HCT116 (cell line): ENCODE data around the gene TMEM91. TPM values are rescaled to one million over a fixed set of nuclear protein-coding genes. Genes with fewer than 3 reads are reported as not detected.

Experiments
- ATAC-seq: fragments of 200-7000 bp; cut with Tn5 transposase; 2 replicates; pipeline ENCODE4 v1.9.1; 2020; ENCODE audit warnings: mild to moderate bottlenecking, moderate library complexity
- BruUV-seq: library from RNA; stranded (reverse); fragments of 400-500 nt; replicated peaks from 2 replicates; lab custom pipeline; 2021; lab: Mats Ljungman, UMichigan
- CTCF ChIA-PET: fragments of 300-600 bp; sonication (Branson Sonifier 250); formaldehyde crosslinking; loops from one replicate; lab custom pipeline; 2021; ENCODE audit warnings: antibody characterized with exemption; lab: Charles Lee
- POLR2A ChIA-PET: fragments of 300-600, 350-600 bp; sonication (Branson Sonifier 250); formaldehyde crosslinking; loops from one replicate; lab custom pipeline; 2021; ENCODE audit warnings: antibody characterized with exemption; lab: Charles Lee
- RAD21 ChIA-PET, 2 experiments: fragments of 300-600 bp; sonication (Branson Sonifier 250); formaldehyde crosslinking; loops; one replicate each; lab custom pipeline; 2023; ENCODE audit warnings: low total read pairs in 2 of 2; ENCODE audit not compliant: uncharacterized antibody in 2 of 2, unreplicated experiment in 2 of 2, low non-redundant PET in 1 of 2; lab: Charles Lee
- DNase-seq: peaks from one replicate; pipeline ENCODE4 v3.0.0-alpha.2; 2010; ENCODE audit warnings: low read depth, low spot score
- H2AFZ ChIP-seq: fragments of 200-600 bp; shearing (Covaris generic), sonication (generic); 2 replicates; pipeline ENCODE4 v1.6.1; 2017; ENCODE audit warnings: low read depth, mixed run types, mixed read lengths, antibody characterized with exemption, low read length; ENCODE audit not compliant: poor library complexity, severe bottlenecking
- H3K27ac ChIP-seq: 2 replicates; pipeline ENCODE4 v1.5.1; 2012; ENCODE audit warnings: low read depth, low read length
- H3K27me3 ChIP-seq: fragments of 200-600 bp; sonication (generic); 2 replicates; pipeline ENCODE4 v1.6.1; 2016; ENCODE audit warnings: mixed run types, low read length, mixed read lengths; ENCODE audit not compliant: insufficient read depth
- H3K36me3 ChIP-seq, 2 experiments: fragments of 200-500 bp in 1 of 2; fragments of 200-600 bp in 1 of 2; sonication (Bioruptor generic) in 1 of 2; sonication (generic) in 1 of 2; 2 replicates each; pipeline versions ENCODE4 v1.5.1 to v1.6.1; 2014 to 2016; ENCODE audit warnings: low read length in 2 of 2, inconsistent platforms in 1 of 2, mixed read lengths in 1 of 2, mixed run types in 1 of 2; ENCODE audit not compliant: insufficient read depth in 2 of 2, control insufficient read depth in 1 of 2
- H3K4me1 ChIP-seq, 2 experiments: fragments of 200-600 bp in 1 of 2; sonication (generic) in 1 of 2; 2 replicates each; pipeline versions ENCODE4 v1.5.1 to v1.6.1; 2012 to 2017; ENCODE audit warnings: low read length in 2 of 2, inconsistent platforms in 1 of 2, mild to moderate bottlenecking in 1 of 2, mixed read lengths in 1 of 2, mixed run types in 1 of 2, moderate library complexity in 1 of 2; ENCODE audit not compliant: insufficient read depth in 2 of 2, control insufficient read depth in 1 of 2
- H3K4me2 ChIP-seq: fragments of 200-600 bp; sonication (generic); 2 replicates; pipeline ENCODE4 v1.6.1; 2017; ENCODE audit warnings: mixed run types, low read length, mixed read lengths
- H3K4me3 ChIP-seq, 2 experiments: fragments of 200-600 bp in 1 of 2; sonication (generic) in 1 of 2; replicated peaks in 1 of 2; 2 replicates each; pipeline ENCODE4 v1.5.1; 2011 to 2016; ENCODE audit warnings: low read length in 2 of 2, control low read depth in 1 of 2, low read depth in 1 of 2, mild to moderate bottlenecking in 1 of 2, mixed read lengths in 1 of 2, mixed run types in 1 of 2
- H3K79me2 ChIP-seq: fragments of 200-600 bp; sonication (generic); 2 replicates; pipeline ENCODE4 v1.6.1; 2017; ENCODE audit warnings: mild to moderate bottlenecking, mixed run types, low read length, moderate library complexity, mixed read lengths; ENCODE audit not compliant: insufficient read depth
- H3K9ac ChIP-seq: fragments of 200-600 bp; sonication (generic); 2 replicates; pipeline ENCODE4 v1.6.1; 2016; ENCODE audit warnings: low read length, mixed read lengths
- H3K9me2 ChIP-seq: fragments of 200-600 bp; sonication (generic), shearing (Covaris generic); 2 replicates; pipeline ENCODE4 v1.6.1; 2017; ENCODE audit warnings: mixed run types, mild to moderate bottlenecking, moderate library complexity; ENCODE audit not compliant: insufficient read depth
- H3K9me3 ChIP-seq, 2 experiments: fragments of 200-500 bp in 1 of 2; fragments of 200-600 bp in 1 of 2; sonication (Bioruptor generic) in 1 of 2; sonication (generic) in 1 of 2; 2 replicates each; pipeline ENCODE4 v1.6.1; 2014 to 2017; ENCODE audit warnings: low read length in 2 of 2, mixed read lengths in 2 of 2, inconsistent platforms in 1 of 2, low read depth in 1 of 2, mild to moderate bottlenecking in 1 of 2, mixed run types in 1 of 2, moderate library complexity in 1 of 2; ENCODE audit not compliant: control insufficient read depth in 1 of 2, insufficient read depth in 1 of 2
- H4K20me1 ChIP-seq: fragments of 200-600 bp; sonication (generic), shearing (Covaris generic); 2 replicates; pipeline ENCODE4 v1.6.1; 2017; ENCODE audit warnings: mixed run types, mild to moderate bottlenecking, moderate library complexity; ENCODE audit not compliant: insufficient read depth
- ATF3 ChIP-seq: IDR thresholded peaks from 2 replicates; pipeline ENCODE4 v1.6.1; 2012
- EGR1 ChIP-seq: IDR thresholded peaks from 2 replicates; pipeline ENCODE4 v1.6.1; 2012; ENCODE audit warnings: low read depth
- ELF1 ChIP-seq: IDR thresholded peaks from 2 replicates; pipeline ENCODE4 v1.6.1; 2012; ENCODE audit warnings: low read depth, borderline replicate concordance
- EZH2 ChIP-seq: fragments of 200-600 bp; sonication (generic); IDR thresholded peaks from 2 replicates; pipeline ENCODE4 v1.6.1; 2017; ENCODE audit warnings: antibody characterized with exemption, mixed run types
- JUND ChIP-seq: IDR thresholded peaks from 2 replicates; pipeline ENCODE4 v1.6.1; 2012
- MAX ChIP-seq: IDR thresholded peaks from 2 replicates; pipeline ENCODE4 v1.6.1; 2012
- RAD21 ChIP-seq: IDR thresholded peaks from 2 replicates; pipeline ENCODE4 v1.6.1; 2012; ENCODE audit warnings: low read depth, mild to moderate bottlenecking
- SIN3A ChIP-seq: IDR thresholded peaks from 2 replicates; pipeline ENCODE4 v1.6.1; 2012; ENCODE audit warnings: low read depth
- SP1 ChIP-seq: IDR thresholded peaks from 2 replicates; pipeline ENCODE4 v1.6.1; 2012; ENCODE audit warnings: low read depth
- SRF ChIP-seq: IDR thresholded peaks from 2 replicates; pipeline ENCODE4 v1.6.1; 2012; ENCODE audit warnings: low read depth
- TCF7L2 ChIP-seq: IDR thresholded peaks from 2 replicates; pipeline ENCODE4 v1.7.0; 2011; ENCODE audit warnings: borderline replicate concordance, inconsistent platforms; ENCODE audit not compliant: insufficient read depth, insufficient read length; ENCODE audit errors: extremely low read depth
- YY1 ChIP-seq: IDR thresholded peaks from 2 replicates; pipeline ENCODE4 v1.6.1; 2011; ENCODE audit warnings: low read length, low read depth, moderate library complexity, mild to moderate bottlenecking; ENCODE audit not compliant: insufficient replicate concordance; ENCODE audit errors: extremely low read depth
- ZBTB33 ChIP-seq: IDR thresholded peaks from 2 replicates; pipeline ENCODE4 v1.6.1; 2011; ENCODE audit warnings: mild to moderate bottlenecking, low read length, moderate library complexity; ENCODE audit not compliant: insufficient replicate concordance; ENCODE audit errors: extremely low read depth
- ZNF274 ChIP-seq: fragments of 200-500 bp; sonication (Bioruptor generic); IDR thresholded peaks from 2 replicates; pipeline ENCODE4 v1.6.1; 2014; ENCODE audit warnings: mild to moderate bottlenecking, low read depth, low read length, inconsistent platforms
- intact Hi-C: fragments of 100-400 bp; cut with micrococcal nuclease; formaldehyde crosslinking; loops from 2 replicates; pipeline ENCODE4 v1.10.0; 2022
- total RNA-seq: library from RNA; stranded (reverse); gene quantifications from one replicate; pipeline ENCODE4 v1.2.1, GENCODE V29; 2021; ENCODE audit not compliant: unreplicated experiment

TMEM91 gene
- total RNA-seq, 1 experiment from 2014 or later = 4.4 TPM

- DNase-seq = no peak
- ATAC-seq = no peak
- RAD21 ChIA-PET = no interaction called here
- intact Hi-C loops = no loop called here
- CTCF ChIA-PET = interaction anchor here (0.7 kb wide), 1 partner anchor 270 kb away, joined by 3 read pairs; no protein-coding TSS in a partner anchor
- H3K36me3 ChIP-seq = no peaks in the 10 kb centered on the region
- no peaks in the 10 kb centered on the region for H3K79me2 ChIP-seq
- peaks cover 10 to 26% of the 10 kb centered on the region in 2 experiments for H3K4me1 ChIP-seq
- no peaks in the 10 kb centered on the region for H3K9me2 ChIP-seq
- TF ChIP-seq RAD21 (no peak), MAX (no peak), TCF7L2 (no peak), ZBTB33 (no peak)
- H3K9me3 ChIP-seq = no peaks in the 10 kb centered on the region
- no peaks in the 10 kb centered on the region for H3K27me3 ChIP-seq
- H3K9ac ChIP-seq = no peak overlapping the region
- BruUV-seq = no TSS peak
- POLR2A ChIA-PET = no interaction called here
- no peak overlapping the region for H3K4me2 ChIP-seq
- no peak overlapping the region for H3K27ac ChIP-seq
- H3K4me3 ChIP-seq = no peak overlapping the region
- H4K20me1 ChIP-seq = no peaks in the 10 kb centered on the region
- H2AFZ ChIP-seq = no peak overlapping the region
These were observed 649 bp downstream of the TMEM91 start for GRCh38 chr19:41376998-41377365.

GRCh38 chr19:41377977-41378709, 1.8 kb downstream of the TMEM91 start:
- no peak overlapping the region for H2AFZ ChIP-seq
- RAD21 ChIA-PET = no interaction called here
- intact Hi-C loops = no loop called here
- POLR2A ChIA-PET = no interaction called here
- no peak for TF ChIP-seq ZNF274
- no peak for TF ChIP-seq YY1
- no peak for TF ChIP-seq EZH2
- no peak for TF ChIP-seq SRF
- TF ChIP-seq SIN3A = no peak
- TF ChIP-seq ELF1 = no peak
- no peak for TF ChIP-seq MAX
- no peak for TF ChIP-seq JUND
- no peak for TF ChIP-seq SP1
- TF ChIP-seq EGR1 = no peak
- no peak for TF ChIP-seq ATF3
- TF ChIP-seq ZBTB33 = no peak
- no peak for TF ChIP-seq TCF7L2
- no peaks in the 10 kb centered on the region for H3K9me2 ChIP-seq
- H3K9me3 ChIP-seq = no peaks in the 10 kb centered on the region
- no peak overlapping the region for H3K27ac ChIP-seq
- no peak overlapping the region for H3K4me2 ChIP-seq
- DNase-seq = no peak
- H3K36me3 ChIP-seq = no peaks in the 10 kb centered on the region; a peak in 1 of 4 replicates
- CTCF ChIA-PET = no interaction called here
- H4K20me1 ChIP-seq = no peaks in the 10 kb centered on the region
- no peaks in the 10 kb centered on the region for H3K27me3 ChIP-seq
- ATAC-seq = no peak
- H3K4me3 ChIP-seq = no peak overlapping the region
- no TSS peak for BruUV-seq
- H3K9ac ChIP-seq = no peak overlapping the region
- H3K79me2 ChIP-seq = no peaks in the 10 kb centered on the region
- peaks cover 10 to 26% of the 10 kb centered on the region in 2 experiments for H3K4me1 ChIP-seq
